ENCODE results near the gene ENTPD8. TPM values are rescaled to one million over a fixed set of nuclear protein-coding genes. Genes with fewer than 3 reads are reported as not detected.

Gene ENTPD8
- total RNA-seq, 1 donor from 2014 or later: 0.24 TPM

DNA sequence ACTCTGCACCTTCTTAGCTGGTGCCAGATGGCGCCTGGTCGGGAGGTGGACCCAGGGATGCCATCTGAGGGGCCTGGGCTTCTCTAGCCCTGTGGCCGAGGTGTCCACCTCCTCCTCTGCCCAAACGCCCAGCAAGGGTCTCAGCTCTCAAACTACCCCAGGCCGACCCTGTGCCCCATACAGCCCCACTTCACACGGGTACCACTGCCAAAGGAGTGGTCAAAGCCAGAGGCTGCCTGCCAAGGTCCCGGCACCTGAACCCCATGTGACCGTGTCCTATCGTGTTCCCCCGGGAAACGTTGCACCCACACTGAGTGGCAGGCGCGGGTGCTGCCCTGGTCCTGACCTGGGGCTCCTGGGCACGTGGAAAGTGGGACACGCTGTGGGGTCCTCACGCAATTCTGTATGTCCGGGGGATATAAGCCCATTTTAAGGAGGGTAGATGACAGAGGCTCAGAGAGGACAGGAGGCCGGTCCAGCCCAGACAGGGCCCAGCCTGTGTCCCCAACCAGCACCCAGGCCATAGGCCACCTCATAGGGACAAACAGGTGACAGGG, 1.9 kb downstream of the ENTPD8 start:
- TF ChIP-seq, protein P1, sequence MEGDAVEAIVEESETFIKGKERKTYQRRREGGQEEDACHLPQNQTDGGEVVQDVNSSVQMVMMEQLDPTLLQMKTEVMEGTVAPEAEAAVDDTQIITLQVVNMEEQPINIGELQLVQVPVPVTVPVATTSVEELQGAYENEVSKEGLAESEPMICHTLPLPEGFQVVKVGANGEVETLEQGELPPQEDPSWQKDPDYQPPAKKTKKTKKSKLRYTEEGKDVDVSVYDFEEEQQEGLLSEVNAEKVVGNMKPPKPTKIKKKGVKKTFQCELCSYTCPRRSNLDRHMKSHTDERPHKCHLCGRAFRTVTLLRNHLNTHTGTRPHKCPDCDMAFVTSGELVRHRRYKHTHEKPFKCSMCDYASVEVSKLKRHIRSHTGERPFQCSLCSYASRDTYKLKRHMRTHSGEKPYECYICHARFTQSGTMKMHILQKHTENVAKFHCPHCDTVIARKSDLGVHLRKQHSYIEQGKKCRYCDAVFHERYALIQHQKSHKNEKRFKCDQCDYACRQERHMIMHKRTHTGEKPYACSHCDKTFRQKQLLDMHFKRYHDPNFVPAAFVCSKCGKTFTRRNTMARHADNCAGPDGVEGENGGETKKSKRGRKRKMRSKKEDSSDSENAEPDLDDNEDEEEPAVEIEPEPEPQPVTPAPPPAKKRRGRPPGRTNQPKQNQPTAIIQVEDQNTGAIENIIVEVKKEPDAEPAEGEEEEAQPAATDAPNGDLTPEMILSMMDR (IDR thresholded peaks at IDR 0.05): no peak
- peaks cover 2% of the 10 kb centered on the region for H3K27me3 Mint-ChIP-seq (ENCODE audit: unreplicated experiment)
- peaks cover 7% of the 10 kb centered on the region for H3K4me1 Mint-ChIP-seq (ENCODE audit: unreplicated experiment)
- no peaks in the 10 kb centered on the region for H3K9me3 Mint-ChIP-seq (ENCODE audit: unreplicated experiment)
- no peak overlapping the region for H3K4me3 Mint-ChIP-seq (ENCODE audit: unreplicated experiment)
- DNase-seq (ENCODE audit: extremely low spot score, unreplicated experiment): no peak
- no peaks in the 10 kb centered on the region for H3K36me3 Mint-ChIP-seq (ENCODE audit: unreplicated experiment)
- H3K27ac Mint-ChIP-seq (ENCODE audit: unreplicated experiment): no peak overlapping the region

DNA sequence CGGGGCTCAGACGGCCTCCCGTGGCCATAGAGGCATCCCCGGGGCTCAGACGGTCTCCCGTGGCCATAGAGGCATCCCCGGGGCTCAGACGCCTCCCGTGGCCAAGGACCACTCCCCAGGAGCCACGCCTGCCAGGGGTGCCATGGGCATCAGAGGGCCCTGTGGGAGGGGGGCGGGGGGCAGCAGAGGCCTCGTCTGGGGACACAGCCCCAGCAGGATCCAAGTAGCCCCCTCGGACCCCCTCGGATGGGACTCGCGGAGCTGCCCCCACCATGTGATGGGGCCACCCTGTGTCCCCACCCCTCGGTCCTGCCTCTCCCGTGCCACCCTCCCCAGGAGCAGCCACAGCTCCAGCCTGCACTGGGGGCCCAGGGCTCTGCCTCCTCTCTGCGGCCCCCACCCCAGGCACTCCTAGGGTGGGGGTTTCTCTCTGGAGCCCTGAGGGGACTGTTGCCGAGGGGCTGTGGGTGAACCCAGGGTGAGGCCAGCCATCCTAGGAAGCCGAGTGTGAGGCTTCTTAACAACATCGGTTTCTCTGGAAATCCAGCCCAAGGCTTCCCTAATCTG, 2.5 kb downstream of the ENTPD8 start:
- Mint-ChIP-seq H3K4me3 (ENCODE audit: unreplicated experiment) (no peak overlapping the region), H3K4me1 (ENCODE audit: unreplicated experiment) (peaks cover 7% of the 10 kb centered on the region), H3K27me3 (ENCODE audit: unreplicated experiment) (peaks cover 2% of the 10 kb centered on the region), H3K27ac (ENCODE audit: unreplicated experiment) (no peak overlapping the region), H3K36me3 (ENCODE audit: unreplicated experiment) (no peaks in the 10 kb centered on the region), H3K9me3 (ENCODE audit: unreplicated experiment) (no peaks in the 10 kb centered on the region)
- no peak for DNase-seq (ENCODE audit: extremely low spot score, unreplicated experiment)
- TF ChIP-seq, protein P1 (IDR thresholded peaks at IDR 0.05): no peak

- Mint-ChIP-seq H3K27ac (ENCODE audit: unreplicated experiment) (no peak overlapping the region), H3K36me3 (ENCODE audit: unreplicated experiment) (no peaks in the 10 kb centered on the region), H3K4me1 (ENCODE audit: unreplicated experiment) (peaks cover 7% of the 10 kb centered on the region), H3K9me3 (ENCODE audit: unreplicated experiment) (no peaks in the 10 kb centered on the region), H3K27me3 (ENCODE audit: unreplicated experiment) (peaks cover 2% of the 10 kb centered on the region), H3K4me3 (ENCODE audit: unreplicated experiment) (no peak overlapping the region)
- no peak for DNase-seq (ENCODE audit: extremely low spot score, unreplicated experiment)
- TF ChIP-seq, protein P1 (IDR thresholded peaks at IDR 0.05): no peak
These were observed 3.2 kb downstream of the ENTPD8 start for GRCh38 chr9:137437691-137438590.

- no peaks in the 10 kb centered on the region for H3K36me3 Mint-ChIP-seq (ENCODE audit: unreplicated experiment)
- H3K4me1 Mint-ChIP-seq (ENCODE audit: unreplicated experiment): peaks cover 4% of the 10 kb centered on the region
These were observed 4.2 kb downstream of the ENTPD8 start for GRCh38 chr9:137436761-137437600.

More at GRCh38 chr9:137436761-137437600, 4.2 kb downstream of the ENTPD8 start:
- TF ChIP-seq, protein P1 (IDR thresholded peaks at IDR 0.05): no peak
- no peak for DNase-seq (ENCODE audit: extremely low spot score, unreplicated experiment)
- no peak overlapping the region for H3K27ac Mint-ChIP-seq (ENCODE audit: unreplicated experiment)
- H3K27me3 Mint-ChIP-seq (ENCODE audit: unreplicated experiment): peaks cover 1% of the 10 kb centered on the region
- no peaks in the 10 kb centered on the region for H3K9me3 Mint-ChIP-seq (ENCODE audit: unreplicated experiment)
- no peak overlapping the region for H3K4me3 Mint-ChIP-seq (ENCODE audit: unreplicated experiment)
